ENCODE results near the gene EIF5AL1. TPM values are rescaled to one million over a fixed set of nuclear protein-coding genes. Genes with fewer than 3 reads are reported as not detected.
A peak's percentile ranks its signal among the peaks of the same experiment; 100 is the strongest.

The EIF5AL1 gene
- total RNA-seq, 1 donor from 2014 or later = not detected

DNA sequence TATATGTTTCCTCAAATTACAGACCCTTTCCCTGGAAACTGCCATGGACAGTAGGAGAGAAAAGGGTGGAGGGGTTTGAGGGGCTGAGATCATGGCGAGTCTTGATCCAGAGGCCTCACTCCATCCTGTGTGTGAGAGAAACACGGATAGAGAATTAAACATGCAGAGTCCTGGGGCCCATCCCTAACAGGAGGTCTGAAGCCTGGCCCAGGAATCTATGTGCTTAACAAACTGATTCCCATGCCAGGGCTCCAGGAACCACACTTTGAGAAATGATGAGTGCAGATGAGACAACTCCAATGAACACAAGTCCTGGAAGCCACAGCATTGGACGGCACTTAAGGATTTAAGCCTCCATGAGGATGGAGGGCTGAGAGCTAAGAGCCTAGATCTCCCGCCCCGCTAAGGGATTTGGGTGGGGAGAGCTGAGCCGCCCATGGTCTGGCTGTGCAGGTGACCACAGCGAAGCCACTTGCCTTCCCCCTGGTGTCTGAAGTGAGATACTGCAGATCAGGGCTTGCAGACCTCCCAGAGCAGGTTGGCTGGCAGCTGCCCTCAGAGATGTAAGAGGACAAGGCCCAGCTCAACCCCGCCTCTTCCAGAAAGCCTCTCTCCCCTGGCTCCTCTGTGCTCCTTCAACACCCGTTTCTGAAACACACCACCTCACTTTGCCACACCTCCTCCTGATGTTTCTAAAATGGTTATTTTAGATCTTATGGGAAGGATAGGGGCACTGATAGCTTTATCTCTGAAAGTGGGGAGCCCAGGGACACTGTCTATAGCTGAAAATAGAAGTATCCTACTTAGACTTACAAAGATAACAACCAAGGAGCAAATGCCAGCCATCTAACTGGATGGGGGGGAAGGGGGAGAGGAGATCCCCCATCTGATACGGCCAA lies 24.8 kb upstream of the EIF5AL1 start:
- TF ChIP-seq CTCF (IDR thresholded peaks at IDR 0.05; ENCODE audit: unreplicated experiment) = peak; percentile 68
- Mint-ChIP-seq H3K4me1 (peaks cover 30% of the 10 kb centered on the region), H3K27ac (peak overlapping the region; percentile 58), H3K27me3 (ENCODE audit: low read depth) (no peaks in the 10 kb centered on the region), H3K36me3 (no peaks in the 10 kb centered on the region), H3K4me3 (no peak overlapping the region), H3K9me3 (no peaks in the 10 kb centered on the region)
- DNase-seq (ENCODE audit: low spot score in 2 of 2, unreplicated experiment in 2 of 2) = peak in 1 of 2 experiments; percentile 60

DNA sequence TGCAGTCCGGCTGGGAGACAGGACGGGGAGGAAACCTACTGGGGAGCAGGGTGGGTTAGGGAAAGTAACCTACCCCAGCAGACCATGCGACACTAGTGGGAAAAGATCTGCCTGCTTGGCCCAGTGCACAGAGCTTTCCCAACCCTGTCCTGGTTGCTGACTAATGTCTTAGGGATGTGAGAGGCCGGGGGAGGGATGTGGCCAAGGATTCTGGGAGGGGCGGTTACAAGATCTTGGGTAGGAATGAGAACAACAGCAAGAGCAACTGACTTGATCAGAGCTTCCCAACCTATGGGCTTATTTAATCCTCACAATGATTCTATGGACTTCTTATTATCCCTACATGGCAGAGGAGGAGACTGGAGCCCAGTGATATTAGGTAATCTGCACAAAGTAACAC lies 24.0 kb upstream of the EIF5AL1 start:
- Mint-ChIP-seq H3K36me3 (no peaks in the 10 kb centered on the region), H3K27ac (peak overlapping the region; percentile 58)
- no peak for DNase-seq (ENCODE audit: low spot score in 2 of 2, unreplicated experiment in 2 of 2)

GRCh38 chr10:79488870-79489269 lies 23.5 kb upstream of the EIF5AL1 start:
- no peak for TF ChIP-seq CTCF (IDR thresholded peaks at IDR 0.05; ENCODE audit: unreplicated experiment)
- DNase-seq (ENCODE audit: low spot score in 2 of 2, unreplicated experiment in 2 of 2) = no peak
- H3K36me3 Mint-ChIP-seq = no peaks in the 10 kb centered on the region
- no peaks in the 10 kb centered on the region for H3K9me3 Mint-ChIP-seq
- H3K4me1 Mint-ChIP-seq = peaks cover 30% of the 10 kb centered on the region
- H3K4me3 Mint-ChIP-seq = no peak overlapping the region
- no peak overlapping the region for H3K27ac Mint-ChIP-seq
- peaks cover 3% of the 10 kb centered on the region for H3K27me3 Mint-ChIP-seq (ENCODE audit: low read depth)

More for the DNA sequence above, 24.0 kb upstream of the EIF5AL1 start:
- Mint-ChIP-seq H3K9me3 (no peaks in the 10 kb centered on the region), H3K27me3 (ENCODE audit: low read depth) (peaks cover 2% of the 10 kb centered on the region), H3K4me1 (peaks cover 30% of the 10 kb centered on the region), H3K4me3 (no peak overlapping the region)
- TF ChIP-seq CTCF (IDR thresholded peaks at IDR 0.05; ENCODE audit: unreplicated experiment) = no peak

DNA sequence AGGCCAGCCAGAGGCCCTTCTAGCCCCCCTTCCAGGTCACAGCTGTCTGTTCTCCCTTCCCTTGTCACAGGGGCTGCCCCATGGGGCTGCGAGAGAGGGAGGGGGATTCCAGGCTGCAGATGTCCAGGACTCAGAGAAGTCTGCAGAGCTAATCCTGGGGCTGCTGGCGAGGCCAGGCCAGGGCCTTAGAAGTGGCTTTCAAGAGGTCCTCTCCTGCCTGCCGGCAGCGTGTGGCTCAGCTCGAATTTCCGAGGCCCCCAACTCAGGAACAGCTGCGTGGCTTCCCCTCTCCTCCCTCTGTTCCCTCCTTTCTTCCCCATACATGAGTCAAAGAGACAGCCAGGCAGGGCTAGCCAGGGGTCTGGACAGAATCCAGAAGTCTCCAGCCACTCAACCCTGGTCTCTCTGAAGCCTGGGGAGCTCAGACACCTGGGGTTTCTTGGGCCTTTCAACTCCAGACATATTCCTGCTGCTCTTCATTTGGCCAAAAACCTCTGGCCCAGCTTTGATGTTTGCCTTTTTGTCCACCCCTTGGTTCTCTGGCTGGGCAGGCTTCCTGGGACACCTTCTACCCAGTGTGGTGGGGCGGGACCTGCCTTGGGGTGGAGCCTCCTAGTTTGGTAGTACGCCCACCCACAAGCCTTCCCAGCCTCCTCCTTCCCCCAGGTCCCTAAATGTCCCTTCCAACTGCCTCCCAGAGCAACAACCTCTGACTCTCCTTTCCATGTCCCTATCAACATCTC lies 21.8 kb upstream of the EIF5AL1 start:
- no peak for DNase-seq (ENCODE audit: low spot score in 2 of 2, unreplicated experiment in 2 of 2)
- H3K4me3 Mint-ChIP-seq = no peak overlapping the region
- H3K4me1 Mint-ChIP-seq = peaks cover 24% of the 10 kb centered on the region
- H3K9me3 Mint-ChIP-seq = no peaks in the 10 kb centered on the region
- H3K27ac Mint-ChIP-seq = peak overlapping the region; percentile 22
- H3K36me3 Mint-ChIP-seq = no peaks in the 10 kb centered on the region
- H3K27me3 Mint-ChIP-seq (ENCODE audit: low read depth) = peaks cover 11% of the 10 kb centered on the region
- TF ChIP-seq CTCF (IDR thresholded peaks at IDR 0.05; ENCODE audit: unreplicated experiment) = no peak

DNA sequence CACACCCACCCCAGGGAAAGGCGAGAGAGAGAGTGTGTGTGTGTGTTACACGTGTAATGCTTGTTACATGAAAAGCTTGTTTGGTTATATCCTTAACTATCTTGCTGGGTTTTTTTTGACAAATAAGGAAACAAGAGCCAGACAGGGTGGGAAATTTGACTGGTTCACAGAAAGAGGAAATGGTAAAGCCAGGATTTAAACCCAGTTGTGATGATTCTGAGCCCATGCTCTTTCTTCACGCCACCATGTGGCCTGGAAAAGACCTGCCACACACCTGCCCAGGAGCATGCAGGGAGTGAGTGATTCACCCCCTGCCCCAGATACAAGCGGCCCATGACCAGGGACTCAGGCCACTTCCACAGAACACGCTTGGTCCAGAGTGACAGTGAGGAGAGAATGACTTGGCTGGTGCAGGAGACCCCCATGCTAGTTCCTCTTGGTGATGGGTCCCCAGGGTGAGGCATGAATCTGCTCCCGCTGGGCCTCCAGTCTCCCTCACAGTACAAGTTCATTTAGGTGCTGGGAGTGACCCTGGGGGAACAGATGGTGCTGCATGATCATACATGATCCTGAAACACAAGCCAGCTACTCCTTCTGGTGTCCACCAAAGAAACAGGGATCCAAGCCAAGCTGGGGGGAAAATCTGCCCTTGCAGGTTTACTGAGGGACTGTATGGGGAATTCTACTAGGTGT lies 21.0 kb upstream of the EIF5AL1 start:
- peaks cover 24% of the 10 kb centered on the region for H3K4me1 Mint-ChIP-seq
- H3K27ac Mint-ChIP-seq = peak overlapping the region; percentile 22
- H3K9me3 Mint-ChIP-seq = no peaks in the 10 kb centered on the region
- DNase-seq (ENCODE audit: low spot score in 2 of 2, unreplicated experiment in 2 of 2) = no peak
- H3K4me3 Mint-ChIP-seq = no peak overlapping the region
- peaks cover 14% of the 10 kb centered on the region for H3K27me3 Mint-ChIP-seq (ENCODE audit: low read depth)
- TF ChIP-seq CTCF (IDR thresholded peaks at IDR 0.05; ENCODE audit: unreplicated experiment) = no peak
- no peaks in the 10 kb centered on the region for H3K36me3 Mint-ChIP-seq

Data from mesothelial cell of epicardium (in vitro differentiated cells).